Sigmoid colon (tissue), 7 donors: Measurements from ENCODE around the gene NT5DC1. TPM values are rescaled to one million over a fixed set of nuclear protein-coding genes. Genes with fewer than 3 reads are reported as not detected.

Experiments
- DNase-seq: peaks from one replicate; pipeline ENCODE4 v3.0.0-alpha.2; 2019
- H3K27ac ChIP-seq, 4 donors: fragments of 200-600 bp; sonication (generic); one replicate each; pipeline ENCODE4 v1.5.1; 2016 to 2019; ENCODE audit warnings: mild to moderate bottlenecking in 1 of 4
- H3K27me3 ChIP-seq, 3 donors: fragments of 200-600 bp; sonication (generic); one replicate each; pipeline ENCODE4 v1.5.1; 2019; ENCODE audit warnings: mild to moderate bottlenecking in 1 of 3
- H3K36me3 ChIP-seq, 4 donors: fragments of 200-600 bp; sonication (generic); one replicate each; pipeline ENCODE4 v1.5.1; 2016 to 2019
- H3K4me1 ChIP-seq, 4 donors: fragments of 200-600 bp; sonication (generic); one replicate each; pipeline ENCODE4 v1.5.1; 2017 to 2019
- H3K4me3 ChIP-seq, 4 donors: fragments of 200-600 bp; sonication (generic); one replicate each; pipeline ENCODE4 v1.5.1; 2017 to 2019; ENCODE audit warnings: mild to moderate bottlenecking in 2 of 4, moderate library complexity in 1 of 4
- H3K9me3 ChIP-seq, 4 donors: fragments of 200-600 bp in 3 of 4; sonication (generic) in 3 of 4; one replicate each; pipeline versions ENCODE4 v1.5.1 to v1.6.1; 2013 to 2019
- EP300 ChIP-seq, 4 donors: sonication (generic); formaldehyde crosslinking; IDR thresholded peaks; one replicate each; pipeline ENCODE4 v1.6.1; 2017; ENCODE audit warnings: antibody characterized with exemption in 4 of 4
- POLR2A ChIP-seq, 2 donors: fragments of 450-650 bp; IDR thresholded peaks; one replicate each; pipeline ENCODE4 v1.6.1; 2016; ENCODE audit warnings: antibody characterized with exemption in 2 of 2, mild to moderate bottlenecking in 2 of 2, moderate library complexity in 2 of 2
- POLR2AphosphoS5 ChIP-seq, 4 donors: sonication (generic); formaldehyde crosslinking; IDR thresholded peaks; one replicate each; pipeline ENCODE4 v1.6.1; 2017; ENCODE audit warnings: antibody characterized with exemption in 4 of 4
- WGBS, 2 donors: extraction: QIAGEN DNeasy Blood & Tissue Kit; methylation state at CpG; one replicate each; pipeline ENCODE4 v1.1.7; 2013; 5-methylcytosine and 5-hydroxymethylcytosine counted together
- intact Hi-C: fragments of 100-400 bp; cut with DNase I; formaldehyde crosslinking; loops from one replicate; pipeline ENCODE4 v1.15.1; 2023
- polyA plus RNA-seq, 3 donors: library from polyadenylated mRNA; stranded (reverse); fragments of 200-250 nt; gene quantifications; one replicate each; pipeline ENCODE4 v1.2.3, GENCODE V29; 2013
- total RNA-seq, 4 donors: library from RNA; depleted of rRNA; stranded (reverse); fragments of >200 nt; gene quantifications; one replicate each; pipeline ENCODE4 v1.1.0, GENCODE V29; 2016
- TF ChIP-seq, protein P1 (sequence below), 4 experiments: fragments of 450-650 bp in 3 of 4; fragments of 200-600 bp in 1 of 4; IDR thresholded peaks; one replicate each; pipeline ENCODE4 v1.5.1; 2016 to 2019; ENCODE audit warnings: antibody characterized with exemption in 4 of 4, mild to moderate bottlenecking in 3 of 4, moderate library complexity in 2 of 4
- donor health status: healthy with polysubstance abuse.
- donor health status: Bipolar disorder and iron deficiency.
- donor health status: healthy.

NT5DC1 gene
- total and polyA plus RNA-seq, 7 donors: 8.2 to 21.7 (median 9.9) TPM

DNA sequence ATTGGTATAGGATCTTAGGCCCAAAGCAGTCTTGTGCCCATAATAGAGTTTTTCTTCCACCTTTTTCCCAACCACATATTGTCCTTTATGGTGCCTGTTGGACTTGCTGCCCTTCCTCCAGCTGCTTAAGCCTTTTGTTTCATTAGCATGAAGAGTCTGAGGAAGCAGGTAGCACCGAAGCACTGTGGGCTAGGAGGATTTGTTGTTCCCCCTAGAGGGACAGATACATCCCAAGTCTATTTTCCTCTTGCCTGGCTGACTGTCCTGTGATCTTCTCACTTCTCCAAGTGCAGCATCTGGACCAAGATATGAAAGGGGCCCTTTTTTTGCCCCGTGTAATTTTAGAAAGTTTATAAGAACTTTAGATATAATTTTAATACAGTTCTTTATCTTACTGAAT, 75.9 kb downstream of the NT5DC1 start:
- intact Hi-C loops: no loop called here
- 85 to 87% methylated on average over 2 of the region's 2 CpGs for WGBS, 2 donors
- Histone ChIP-seq H3K36me3 (peaks cover 0 to 3% (median 0%) of the 10 kb centered on the region in 4 donors), H3K27ac (no peak overlapping the region), H3K27me3 (no peaks in the 10 kb centered on the region), H3K9me3 (peaks cover 0 to 6% (median 3%) of the 10 kb centered on the region in 4 donors), H3K4me3 (no peak overlapping the region), H3K4me1 (no peaks in the 10 kb centered on the region)
- DNase-seq: no peak
- TF ChIP-seq EP300 (IDR thresholded peaks at IDR 0.05) (no peak), POLR2AphosphoS5 (IDR thresholded peaks at IDR 0.05) (no peak), POLR2A (IDR thresholded peaks at IDR 0.05) (no peak)
- TF ChIP-seq, protein P1, sequence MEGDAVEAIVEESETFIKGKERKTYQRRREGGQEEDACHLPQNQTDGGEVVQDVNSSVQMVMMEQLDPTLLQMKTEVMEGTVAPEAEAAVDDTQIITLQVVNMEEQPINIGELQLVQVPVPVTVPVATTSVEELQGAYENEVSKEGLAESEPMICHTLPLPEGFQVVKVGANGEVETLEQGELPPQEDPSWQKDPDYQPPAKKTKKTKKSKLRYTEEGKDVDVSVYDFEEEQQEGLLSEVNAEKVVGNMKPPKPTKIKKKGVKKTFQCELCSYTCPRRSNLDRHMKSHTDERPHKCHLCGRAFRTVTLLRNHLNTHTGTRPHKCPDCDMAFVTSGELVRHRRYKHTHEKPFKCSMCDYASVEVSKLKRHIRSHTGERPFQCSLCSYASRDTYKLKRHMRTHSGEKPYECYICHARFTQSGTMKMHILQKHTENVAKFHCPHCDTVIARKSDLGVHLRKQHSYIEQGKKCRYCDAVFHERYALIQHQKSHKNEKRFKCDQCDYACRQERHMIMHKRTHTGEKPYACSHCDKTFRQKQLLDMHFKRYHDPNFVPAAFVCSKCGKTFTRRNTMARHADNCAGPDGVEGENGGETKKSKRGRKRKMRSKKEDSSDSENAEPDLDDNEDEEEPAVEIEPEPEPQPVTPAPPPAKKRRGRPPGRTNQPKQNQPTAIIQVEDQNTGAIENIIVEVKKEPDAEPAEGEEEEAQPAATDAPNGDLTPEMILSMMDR (IDR thresholded peaks at IDR 0.05): no peak

DNA sequence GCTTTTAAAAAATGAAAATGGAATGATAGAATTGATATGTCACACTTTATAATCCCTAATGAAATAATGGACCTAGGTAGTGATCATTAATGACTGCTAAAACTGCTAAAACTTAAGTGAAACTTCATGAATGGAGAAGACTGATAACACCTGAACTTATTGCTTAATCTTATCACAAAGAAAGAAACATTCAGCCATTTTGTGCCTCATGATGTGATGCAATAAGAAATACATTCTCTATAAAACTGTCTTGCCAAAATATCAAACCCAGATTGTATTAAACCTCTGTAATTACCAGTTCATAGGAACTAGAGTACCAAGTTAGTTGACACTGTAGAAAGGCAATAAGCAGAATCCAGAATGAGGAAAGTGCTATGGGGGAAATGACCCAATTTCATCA, 79.7 kb downstream of the NT5DC1 start:
- no peaks in the 10 kb centered on the region for H3K4me1 ChIP-seq
- DNase-seq: no peak
- no peak overlapping the region for H3K4me3 ChIP-seq
- H3K9me3 ChIP-seq: peaks cover 0 to 5% (median 1%) of the 10 kb centered on the region in 4 donors
- no peaks in the 10 kb centered on the region for H3K27me3 ChIP-seq
- H3K27ac ChIP-seq: no peak overlapping the region
- intact Hi-C loops: no loop called here
- TF ChIP-seq, protein P1 (IDR thresholded peaks at IDR 0.05): no peak
- no peak for TF ChIP-seq POLR2AphosphoS5 (IDR thresholded peaks at IDR 0.05)
- TF ChIP-seq EP300 (IDR thresholded peaks at IDR 0.05): no peak
- TF ChIP-seq POLR2A (IDR thresholded peaks at IDR 0.05): no peak
- H3K36me3 ChIP-seq: no peaks in the 10 kb centered on the region

DNA sequence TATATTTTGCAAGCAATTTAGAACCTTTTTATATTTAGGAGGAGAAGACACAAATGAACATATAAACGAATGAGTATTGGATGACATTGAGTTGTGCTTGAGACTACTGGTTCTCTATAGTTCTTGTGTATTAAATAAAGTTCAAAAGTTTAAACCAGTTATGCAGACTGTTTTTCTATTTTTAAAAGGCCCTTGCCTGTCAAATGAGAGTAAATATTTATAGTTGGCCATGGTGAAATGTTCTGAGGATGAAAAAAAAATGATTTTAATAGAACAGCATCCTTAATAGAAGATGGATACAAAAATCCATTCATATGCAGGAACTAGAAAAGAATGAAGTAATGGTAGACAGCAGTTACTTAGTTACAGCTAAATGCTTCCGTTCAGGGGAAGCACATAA, 88.8 kb downstream of the NT5DC1 start:
- Histone ChIP-seq H3K27ac (no peak overlapping the region), H3K36me3 (no peaks in the 10 kb centered on the region), H3K9me3 (no peaks in the 10 kb centered on the region), H3K27me3 (no peaks in the 10 kb centered on the region), H3K4me1 (peaks cover 0 to 29% (median 12%) of the 10 kb centered on the region in 4 donors), H3K4me3 (no peak overlapping the region)
- WGBS, 2 donors: 72 to 87% methylated on average over 2 of the region's 2 CpGs
- intact Hi-C loops: no loop called here
- DNase-seq: no peak
- no peak for TF ChIP-seq POLR2A (IDR thresholded peaks at IDR 0.05)
- no peak for TF ChIP-seq EP300 (IDR thresholded peaks at IDR 0.05)
- TF ChIP-seq, protein P1 (IDR thresholded peaks at IDR 0.05): no peak
- TF ChIP-seq POLR2AphosphoS5 (IDR thresholded peaks at IDR 0.05): no peak

DNA sequence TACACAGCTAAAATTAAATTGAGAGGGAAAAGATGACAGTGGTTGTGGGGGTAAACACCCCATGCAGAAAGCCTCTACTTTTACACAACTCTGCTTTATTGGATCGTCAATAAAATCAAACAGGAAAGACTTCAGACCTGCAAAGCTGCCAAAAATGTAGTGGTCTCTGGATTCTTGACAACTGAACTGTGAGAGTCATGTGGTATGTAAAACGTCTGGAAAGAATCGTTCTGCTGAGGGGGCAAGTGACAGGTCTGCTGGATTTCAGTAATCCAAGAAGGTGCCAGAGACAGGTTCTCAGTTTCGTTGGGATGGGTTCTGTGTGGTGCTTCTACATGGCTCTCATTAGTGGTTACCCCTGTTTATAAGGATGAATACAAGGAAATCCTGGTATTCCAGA, 89.9 kb downstream of the NT5DC1 start:
- intact Hi-C loops: no loop called here
- DNase-seq: no peak
- 77 to 78% methylated on average over 4 of the region's 4 CpGs for whole genome bisulfite sequencing, 2 donors
- peaks cover 0 to 29% (median 12%) of the 10 kb centered on the region in 4 donors for H3K4me1 ChIP-seq
- H3K4me3 ChIP-seq: no peak overlapping the region
- no peaks in the 10 kb centered on the region for H3K36me3 ChIP-seq
- no peak overlapping the region for H3K27ac ChIP-seq
- H3K27me3 ChIP-seq: no peaks in the 10 kb centered on the region
- H3K9me3 ChIP-seq: no peaks in the 10 kb centered on the region
- TF ChIP-seq, protein P1 (IDR thresholded peaks at IDR 0.05): no peak
- TF ChIP-seq EP300 (IDR thresholded peaks at IDR 0.05) (no peak), POLR2A (IDR thresholded peaks at IDR 0.05) (no peak), POLR2AphosphoS5 (IDR thresholded peaks at IDR 0.05) (no peak)

DNA sequence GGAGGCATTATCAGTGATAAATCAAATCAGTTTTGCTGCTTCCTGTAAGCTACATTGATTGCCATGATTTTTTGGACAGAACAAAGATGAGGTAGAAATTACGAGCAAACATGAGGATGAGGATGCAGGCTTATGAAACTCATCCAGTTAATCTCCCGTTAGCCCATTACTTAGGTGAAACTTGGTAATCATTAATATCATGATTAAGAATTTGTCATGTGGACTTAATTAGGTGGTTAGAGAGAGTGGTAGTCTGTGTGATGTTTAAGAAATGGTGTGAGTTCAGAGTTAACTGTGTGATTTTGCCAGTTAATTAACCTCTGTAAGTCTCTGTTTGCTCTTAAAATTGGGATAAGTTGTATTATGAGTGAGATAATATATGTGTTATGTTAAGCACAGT, 91.2 kb downstream of the NT5DC1 start:
- Histone ChIP-seq H3K27ac (no peak overlapping the region), H3K36me3 (no peaks in the 10 kb centered on the region), H3K9me3 (no peaks in the 10 kb centered on the region), H3K4me1 (peaks cover 0 to 29% (median 12%) of the 10 kb centered on the region in 4 donors), H3K27me3 (no peaks in the 10 kb centered on the region), H3K4me3 (no peak overlapping the region)
- intact Hi-C loops: no loop called here
- 97 to 99% methylated on average over 2 of the region's 2 CpGs for WGBS, 2 donors
- DNase-seq: no peak
- TF ChIP-seq POLR2A (IDR thresholded peaks at IDR 0.05) (no peak), EP300 (IDR thresholded peaks at IDR 0.05) (no peak)
- TF ChIP-seq, protein P1 (IDR thresholded peaks at IDR 0.05): no peak
